Osteoblast (primary cell): ENCODE results near the gene C6orf47. TPM values are rescaled to one million over a fixed set of nuclear protein-coding genes. Genes with fewer than 3 reads are reported as not detected.

Source experiments
- DNase-seq: peaks from one replicate; pipeline ENCODE4 v3.0.0; 2011; ENCODE audit warnings: low spot score, mixed read lengths; ENCODE audit not compliant: insufficient read length; ENCODE audit errors: missing footprints
- H2AFZ ChIP-seq: 2 replicates; pipeline ENCODE4 v1.6.0; 2011; ENCODE audit warnings: mild to moderate bottlenecking, low read length
- H3K27ac ChIP-seq: 2 replicates; pipeline ENCODE4 v1.5.1; 2011; ENCODE audit warnings: mild to moderate bottlenecking, low read depth, low read length, moderate library complexity
- H3K27me3 ChIP-seq: 2 replicates; pipeline ENCODE4 v1.6.0; 2012; ENCODE audit warnings: mild to moderate bottlenecking, control low read depth, inconsistent platforms, low read length, moderate library complexity; ENCODE audit not compliant: insufficient read depth
- H3K36me3 ChIP-seq: 2 replicates; pipeline ENCODE4 v1.5.1; 2011; ENCODE audit warnings: mild to moderate bottlenecking, low read length, control low read depth, moderate library complexity; ENCODE audit not compliant: insufficient read depth
- H3K4me1 ChIP-seq: 2 replicates; pipeline ENCODE4 v1.5.1; 2011; ENCODE audit warnings: mild to moderate bottlenecking, low read length, control low read depth, moderate library complexity; ENCODE audit not compliant: insufficient read depth
- H3K4me2 ChIP-seq: 2 replicates; pipeline ENCODE4 v1.6.0; 2011; ENCODE audit warnings: mild to moderate bottlenecking, low read length; ENCODE audit not compliant: insufficient read depth
- H3K4me3 ChIP-seq: fragments of 200-600 bp; sonication (generic); 3 replicates; pipeline ENCODE4 v1.5.1; 2012; ENCODE audit warnings: mild to moderate bottlenecking, low read length, inconsistent platforms; ENCODE audit not compliant: insufficient read depth
- H3K79me2 ChIP-seq: 2 replicates; pipeline ENCODE4 v1.6.0; 2012; ENCODE audit warnings: mild to moderate bottlenecking, low read length, control low read depth, inconsistent platforms; ENCODE audit not compliant: insufficient read depth
- H3K9me3 ChIP-seq: 2 replicates; pipeline ENCODE4 v1.5.1; 2011; ENCODE audit warnings: low read depth, low read length, control low read depth
- H4K20me1 ChIP-seq: 2 replicates; pipeline ENCODE4 v1.6.0; 2012; ENCODE audit warnings: mild to moderate bottlenecking, low read length, control low read depth; ENCODE audit not compliant: insufficient read depth
- CTCF ChIP-seq: IDR thresholded peaks from 2 replicates; pipeline ENCODE4 v1.5.1; 2011; ENCODE audit warnings: mild to moderate bottlenecking, low read depth, low read length, moderate library complexity; ENCODE audit errors: extremely low read depth
- total RNA-seq: library from RNA; depleted of rRNA; stranded (reverse); fragments of >200 nt; gene quantifications from 2 replicates; pipeline ENCODE4 v1.2.3, GENCODE V29; 2012

C6orf47 gene
- total RNA-seq, 1 donor = 21.7 TPM

GRCh38 chr6:31632279-31632946, 28.2 kb downstream of the C6orf47 start:
- Histone ChIP-seq H3K79me2 (peaks cover 42% of the 10 kb centered on the region), H3K4me3 (no peak overlapping the region), H3K36me3 (peaks cover 96% of the 10 kb centered on the region), H3K9me3 (no peaks in the 10 kb centered on the region), H3K27me3 (no peaks in the 10 kb centered on the region), H3K27ac (peak overlapping the region; percentile 33), H3K4me1 (no peaks in the 10 kb centered on the region), H4K20me1 (peaks cover 37% of the 10 kb centered on the region), H2AFZ (no peak overlapping the region), H3K4me2 (no peak overlapping the region)
- TF ChIP-seq CTCF = no peak
- DNase-seq = peak; percentile 34

GRCh38 chr6:31631681-31632278, 28.8 kb downstream of the C6orf47 start:
- no peak overlapping the region for H3K27ac ChIP-seq
- no peaks in the 10 kb centered on the region for H3K27me3 ChIP-seq
- peaks cover 97% of the 10 kb centered on the region for H3K36me3 ChIP-seq
- H3K4me2 ChIP-seq = no peak overlapping the region
- H2AFZ ChIP-seq = no peak overlapping the region
- no peaks in the 10 kb centered on the region for H3K4me1 ChIP-seq
- H4K20me1 ChIP-seq = peaks cover 40% of the 10 kb centered on the region
- H3K4me3 ChIP-seq = no peak overlapping the region
- peak; percentile 76 for DNase-seq
- TF ChIP-seq CTCF = no peak
- H3K9me3 ChIP-seq = no peaks in the 10 kb centered on the region
- peaks cover 49% of the 10 kb centered on the region for H3K79me2 ChIP-seq

GRCh38 chr6:31631209-31631608, 29.4 kb downstream of the C6orf47 start:
- H3K9me3 ChIP-seq = no peaks in the 10 kb centered on the region
- H3K4me2 ChIP-seq = no peak overlapping the region
- H3K79me2 ChIP-seq = peaks cover 54% of the 10 kb centered on the region
- DNase-seq = peak; percentile 68
- H3K27ac ChIP-seq = no peak overlapping the region
- no peak for TF ChIP-seq CTCF
- peaks cover 97% of the 10 kb centered on the region for H3K36me3 ChIP-seq
- no peaks in the 10 kb centered on the region for H3K4me1 ChIP-seq
- no peaks in the 10 kb centered on the region for H3K27me3 ChIP-seq
- no peak overlapping the region for H3K4me3 ChIP-seq
- no peak overlapping the region for H2AFZ ChIP-seq
- H4K20me1 ChIP-seq = peaks cover 40% of the 10 kb centered on the region

- Histone ChIP-seq H3K36me3 (peaks cover 97% of the 10 kb centered on the region), H3K27me3 (no peaks in the 10 kb centered on the region), H2AFZ (no peak overlapping the region), H3K27ac (no peak overlapping the region), H3K79me2 (peaks cover 63% of the 10 kb centered on the region), H3K9me3 (no peaks in the 10 kb centered on the region), H4K20me1 (peaks cover 41% of the 10 kb centered on the region), H3K4me2 (no peak overlapping the region), H3K4me3 (no peak overlapping the region), H3K4me1 (no peaks in the 10 kb centered on the region)
- no peak for TF ChIP-seq CTCF
- peak; percentile 59 for DNase-seq
These were observed 30.2 kb downstream of the C6orf47 start for GRCh38 chr6:31630177-31630934.
